Hepatocyte (in vitro differentiated cells): ENCODE data around the gene FHIP2A. TPM values are rescaled to one million over a fixed set of nuclear protein-coding genes. Genes with fewer than 3 reads are reported as not detected.

Experiments used
- DNase-seq: peaks from one replicate; pipeline ENCODE4 v3.0.0-alpha.2; 2016; ENCODE audit warnings: low spot score
- H2AFZ ChIP-seq: fragments of 200-600 bp; sonication (generic); 2 replicates; pipeline ENCODE4 v1.6.0; 2016; ENCODE audit warnings: antibody characterized with exemption, mild to moderate bottlenecking
- H3K27ac ChIP-seq: fragments of 200-600 bp; sonication (generic); 2 replicates; pipeline ENCODE4 v1.5.1; 2016; ENCODE audit warnings: mild to moderate bottlenecking
- H3K27me3 ChIP-seq: fragments of 200-600 bp; sonication (generic); 2 replicates; pipeline ENCODE4 v1.6.1; 2016
- H3K36me3 ChIP-seq: fragments of 200-600 bp; sonication (generic); replicated peaks from 2 replicates; pipeline ENCODE4 v1.5.1; 2016; ENCODE audit warnings: low read depth; ENCODE audit not compliant: insufficient read depth
- H3K4me1 ChIP-seq: fragments of 200-600 bp; sonication (generic); 2 replicates; pipeline ENCODE4 v1.5.1; 2016; ENCODE audit warnings: mild to moderate bottlenecking, moderate library complexity; ENCODE audit not compliant: insufficient read depth
- H3K4me2 ChIP-seq: fragments of 200-600 bp; sonication (generic); 2 replicates; pipeline ENCODE4 v1.6.0; 2016
- H3K4me3 ChIP-seq: fragments of 200-600 bp; sonication (generic); 2 replicates; pipeline ENCODE4 v1.5.1; 2016; ENCODE audit warnings: mild to moderate bottlenecking
- H3K79me2 ChIP-seq: fragments of 200-600 bp; sonication (generic); 2 replicates; pipeline ENCODE4 v1.6.0; 2017; ENCODE audit warnings: mild to moderate bottlenecking
- H3K9me2 ChIP-seq: fragments of 200-600 bp; sonication (generic); replicated peaks from 2 replicates; pipeline ENCODE4 v1.6.0; 2017; ENCODE audit warnings: mild to moderate bottlenecking; ENCODE audit not compliant: insufficient read depth
- H3K9me3 ChIP-seq: fragments of 200-600 bp; sonication (generic); 2 replicates; pipeline ENCODE4 v1.5.1; 2016; ENCODE audit warnings: low read depth, mild to moderate bottlenecking
- H4K20me1 ChIP-seq: fragments of 200-600 bp; sonication (generic); 2 replicates; pipeline ENCODE4 v1.6.0; 2016; ENCODE audit warnings: mild to moderate bottlenecking; ENCODE audit not compliant: insufficient read depth, poor library complexity, severe bottlenecking
- EZH2 ChIP-seq: fragments of 200-600 bp; sonication (generic); IDR thresholded peaks from 2 replicates; pipeline ENCODE4 v1.6.1; 2016; ENCODE audit warnings: antibody characterized with exemption, mild to moderate bottlenecking, borderline replicate concordance
- EZH2phosphoT487 ChIP-seq: fragments of 200-600 bp; sonication (generic); IDR thresholded peaks from one replicate; pipeline ENCODE4 v1.6.1; 2018; ENCODE audit warnings: antibody characterized with exemption, mild to moderate bottlenecking, low read depth, moderate library complexity; ENCODE audit not compliant: unreplicated experiment, severe bottlenecking
- WGBS: methylation state at CpG from one replicate; pipeline ENCODE4 v1.1.6; 2016; ENCODE audit warnings: low lambda C conversion rate; ENCODE audit errors: missing lambda C conversion rate; 5-methylcytosine and 5-hydroxymethylcytosine counted together
- polyA plus RNA-seq: library from polyadenylated mRNA; unstranded; fragments of >200 nt; fragmentation: Nextera tagmentation; extraction: Ambion mirVana; gene quantifications from 2 replicates; pipeline ENCODE4 v1.2.1, GENCODE V29; 2016
- total RNA-seq: library from RNA; depleted of rRNA; stranded (reverse); fragments of >200 nt; gene quantifications from 2 replicates; pipeline ENCODE4 v1.2.3, GENCODE V29; 2014
- TF ChIP-seq, protein P1 (sequence below): fragments of 200-600 bp; sonication (generic); IDR thresholded peaks from 2 replicates; pipeline ENCODE4 v1.5.1; 2016; ENCODE audit warnings: antibody characterized with exemption, mild to moderate bottlenecking; ENCODE audit not compliant: poor library complexity

Gene FHIP2A
- total and polyA plus RNA-seq, 2 experiments from 2014 or later = 9.5 to 24.6 TPM

DNA sequence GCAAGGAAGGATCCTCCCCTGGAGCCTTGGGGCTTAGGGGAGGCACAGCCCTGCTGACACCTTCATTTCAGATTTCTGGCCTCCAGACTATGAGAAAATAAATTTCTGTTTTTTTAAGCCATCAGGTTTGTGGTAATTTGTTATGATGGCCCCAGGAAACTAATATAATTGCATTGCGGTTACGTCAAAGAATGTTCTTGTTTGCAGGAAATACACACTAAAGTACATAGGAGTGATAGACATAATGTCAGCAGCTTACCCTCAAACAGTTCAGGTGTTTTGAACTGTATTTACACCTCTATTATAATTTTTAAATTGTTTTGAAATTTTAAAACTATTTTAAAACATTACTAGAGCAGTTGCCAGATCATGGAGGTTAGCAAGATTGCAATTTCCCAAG is 12.6 kb upstream of the FHIP2A start:
- Histone ChIP-seq H4K20me1 (no peaks in the 10 kb centered on the region), H3K36me3 (no peaks in the 10 kb centered on the region), H3K79me2 (no peaks in the 10 kb centered on the region), H3K27me3 (no peaks in the 10 kb centered on the region), H3K4me3 (no peak overlapping the region), H3K27ac (no peak overlapping the region), H2AFZ (no peak overlapping the region), H3K4me1 (no peaks in the 10 kb centered on the region), H3K9me2 (no peaks in the 10 kb centered on the region), H3K4me2 (no peak overlapping the region), H3K9me3 (no peaks in the 10 kb centered on the region)
- 98% methylated on average over 2 of the region's 2 CpGs for WGBS
- no peak for DNase-seq
- TF ChIP-seq, protein P1, sequence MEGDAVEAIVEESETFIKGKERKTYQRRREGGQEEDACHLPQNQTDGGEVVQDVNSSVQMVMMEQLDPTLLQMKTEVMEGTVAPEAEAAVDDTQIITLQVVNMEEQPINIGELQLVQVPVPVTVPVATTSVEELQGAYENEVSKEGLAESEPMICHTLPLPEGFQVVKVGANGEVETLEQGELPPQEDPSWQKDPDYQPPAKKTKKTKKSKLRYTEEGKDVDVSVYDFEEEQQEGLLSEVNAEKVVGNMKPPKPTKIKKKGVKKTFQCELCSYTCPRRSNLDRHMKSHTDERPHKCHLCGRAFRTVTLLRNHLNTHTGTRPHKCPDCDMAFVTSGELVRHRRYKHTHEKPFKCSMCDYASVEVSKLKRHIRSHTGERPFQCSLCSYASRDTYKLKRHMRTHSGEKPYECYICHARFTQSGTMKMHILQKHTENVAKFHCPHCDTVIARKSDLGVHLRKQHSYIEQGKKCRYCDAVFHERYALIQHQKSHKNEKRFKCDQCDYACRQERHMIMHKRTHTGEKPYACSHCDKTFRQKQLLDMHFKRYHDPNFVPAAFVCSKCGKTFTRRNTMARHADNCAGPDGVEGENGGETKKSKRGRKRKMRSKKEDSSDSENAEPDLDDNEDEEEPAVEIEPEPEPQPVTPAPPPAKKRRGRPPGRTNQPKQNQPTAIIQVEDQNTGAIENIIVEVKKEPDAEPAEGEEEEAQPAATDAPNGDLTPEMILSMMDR = no peak
- TF ChIP-seq EZH2 = no peak
- no peak for TF ChIP-seq EZH2phosphoT487

- no peaks in the 10 kb centered on the region for H3K9me3 ChIP-seq
- H3K27me3 ChIP-seq = no peaks in the 10 kb centered on the region
- WGBS = 84% methylated on average over 1 of the region's 1 CpG
- H2AFZ ChIP-seq = no peak overlapping the region
- H3K79me2 ChIP-seq = no peaks in the 10 kb centered on the region
- no peak overlapping the region for H3K4me3 ChIP-seq
- H3K4me1 ChIP-seq = no peaks in the 10 kb centered on the region
- no peaks in the 10 kb centered on the region for H3K36me3 ChIP-seq
- DNase-seq = no peak
- no peaks in the 10 kb centered on the region for H4K20me1 ChIP-seq
- no peak overlapping the region for H3K27ac ChIP-seq
- TF ChIP-seq EZH2phosphoT487 (no peak), EZH2 (no peak)
- TF ChIP-seq, protein P1 = no peak
- H3K4me2 ChIP-seq = no peak overlapping the region
- no peaks in the 10 kb centered on the region for H3K9me2 ChIP-seq
Observed at GRCh38 chr10:114810926-114811325, 10.7 kb upstream of the FHIP2A start.

DNA sequence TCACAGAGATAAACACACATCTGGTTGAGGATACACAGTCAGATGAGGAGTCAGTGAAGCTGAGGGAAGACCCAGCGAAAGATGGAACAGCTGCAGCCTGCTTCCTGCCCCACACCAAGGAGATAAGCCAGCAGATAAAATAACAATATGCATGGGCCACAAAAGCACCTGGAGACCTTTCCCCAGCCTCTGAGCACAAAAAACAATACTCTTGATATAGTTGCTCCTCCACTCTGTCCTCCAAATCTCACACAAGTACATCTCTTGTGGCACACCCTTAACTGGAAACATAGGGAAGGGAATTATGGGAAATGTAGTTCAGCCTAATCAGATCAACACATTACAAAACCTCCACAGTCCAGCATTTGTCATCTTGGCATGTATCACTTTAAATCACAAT is 9.7 kb upstream of the FHIP2A start:
- H3K4me3 ChIP-seq = no peak overlapping the region
- H3K27ac ChIP-seq = no peak overlapping the region
- H4K20me1 ChIP-seq = no peaks in the 10 kb centered on the region
- H3K9me3 ChIP-seq = no peaks in the 10 kb centered on the region
- H3K36me3 ChIP-seq = no peaks in the 10 kb centered on the region
- no peaks in the 10 kb centered on the region for H3K4me1 ChIP-seq
- no peaks in the 10 kb centered on the region for H3K79me2 ChIP-seq
- TF ChIP-seq, protein P1 = no peak
- TF ChIP-seq EZH2phosphoT487 = no peak
- no peaks in the 10 kb centered on the region for H3K9me2 ChIP-seq
- H3K4me2 ChIP-seq = no peak overlapping the region
- no peak overlapping the region for H2AFZ ChIP-seq
- no peak for DNase-seq
- 92% methylated on average over 1 of the region's 1 CpG for WGBS
- H3K27me3 ChIP-seq = no peaks in the 10 kb centered on the region

DNA sequence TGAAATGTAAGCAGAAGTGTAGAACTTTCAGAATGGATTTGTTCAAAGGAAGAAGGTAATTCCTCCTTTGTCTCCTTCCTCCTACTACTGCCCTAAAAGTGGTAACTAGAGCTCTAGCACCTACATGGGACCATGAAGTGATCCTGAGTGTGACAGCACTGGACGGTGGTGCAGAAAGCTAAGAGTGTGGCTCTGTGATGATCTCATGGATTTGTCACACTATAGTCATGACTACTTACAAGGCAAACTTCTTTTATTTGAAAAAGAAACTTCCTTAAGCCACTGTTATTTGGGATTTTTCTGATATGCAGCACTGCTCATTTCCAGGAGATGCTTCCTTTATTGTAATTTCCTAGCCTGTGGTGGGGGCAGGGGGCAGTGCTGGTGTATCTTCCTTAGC is 5.8 kb upstream of the FHIP2A start:
- H3K4me3 ChIP-seq = no peak overlapping the region
- H3K27me3 ChIP-seq = no peaks in the 10 kb centered on the region
- no peaks in the 10 kb centered on the region for H4K20me1 ChIP-seq
- H3K79me2 ChIP-seq = no peaks in the 10 kb centered on the region
- H2AFZ ChIP-seq = no peak overlapping the region
- no peak overlapping the region for H3K27ac ChIP-seq
- H3K4me1 ChIP-seq = no peaks in the 10 kb centered on the region
- no peak for DNase-seq
- TF ChIP-seq EZH2 = no peak
- H3K9me2 ChIP-seq = no peaks in the 10 kb centered on the region
- 85% methylated on average over 1 of the region's 1 CpG for WGBS
- no peak overlapping the region for H3K4me2 ChIP-seq
- no peaks in the 10 kb centered on the region for H3K9me3 ChIP-seq
- no peaks in the 10 kb centered on the region for H3K36me3 ChIP-seq
